NCI-H1105 (cell line): ENCODE measurements around the gene TENM4.

Experiments used
- DNase-seq: peaks from one replicate; lab custom pipeline; 2025; lab: John Stamatoyannopoulos, UW

TENM4 gene

DNA sequence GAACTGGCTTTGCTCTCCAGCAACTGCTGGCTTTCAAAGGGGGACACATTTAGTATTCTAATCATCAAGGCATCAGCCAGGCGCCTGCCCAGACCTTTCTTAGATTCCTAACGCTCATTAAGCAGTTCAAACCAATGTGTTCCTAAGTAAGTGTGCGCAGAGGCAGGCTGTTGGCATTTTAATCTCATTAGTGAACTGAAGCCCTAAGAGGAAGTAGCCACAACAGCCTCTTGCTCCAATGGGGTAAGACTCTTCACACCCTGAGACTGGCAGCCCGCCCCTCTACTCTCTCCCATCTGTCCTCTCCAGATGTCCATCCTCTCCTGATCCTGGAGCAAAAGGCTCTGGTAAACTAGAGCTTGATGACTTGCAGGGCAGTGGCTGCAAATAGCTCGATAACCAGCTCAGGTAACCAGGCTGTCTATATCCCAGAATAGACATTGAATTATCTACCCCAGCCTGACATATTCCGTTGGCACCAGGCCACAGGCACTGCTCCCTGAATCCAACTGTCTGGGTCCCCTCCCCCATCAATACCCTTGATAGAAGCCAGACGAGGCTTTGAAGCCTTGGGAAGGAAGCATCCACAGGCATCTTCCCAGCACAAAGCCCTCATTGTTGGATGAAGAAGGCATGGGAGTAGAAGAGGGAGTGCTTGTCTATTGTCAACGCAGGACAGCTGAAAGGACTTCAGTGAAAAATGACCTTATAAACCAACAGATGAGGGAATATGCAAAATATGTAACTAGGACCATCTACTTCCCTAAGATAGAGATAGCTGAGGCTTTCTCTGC is 321.1 kb downstream of the TENM4 start:
- DNase-seq, result peak; percentile 44

DNA sequence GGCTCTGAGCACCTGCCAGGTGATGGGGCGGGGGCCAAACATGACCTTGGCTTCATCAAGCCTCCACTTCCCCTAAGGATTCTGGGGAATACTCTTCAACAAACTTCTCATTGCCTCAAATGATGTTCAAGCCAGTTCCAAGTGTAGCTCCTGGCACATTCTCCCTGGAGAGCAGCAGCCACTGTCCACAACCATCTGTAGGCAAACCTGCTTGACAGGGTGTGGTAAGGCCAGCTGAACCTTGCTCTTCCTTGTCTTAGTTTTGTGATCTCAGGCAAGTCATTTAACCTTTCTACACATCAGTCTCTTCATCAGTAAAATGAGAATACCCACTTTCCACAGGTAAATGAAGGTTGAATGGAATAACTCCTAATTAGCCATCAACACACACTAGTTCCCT is 323.3 kb downstream of the TENM4 start:
- DNase-seq, result no peak

DNA sequence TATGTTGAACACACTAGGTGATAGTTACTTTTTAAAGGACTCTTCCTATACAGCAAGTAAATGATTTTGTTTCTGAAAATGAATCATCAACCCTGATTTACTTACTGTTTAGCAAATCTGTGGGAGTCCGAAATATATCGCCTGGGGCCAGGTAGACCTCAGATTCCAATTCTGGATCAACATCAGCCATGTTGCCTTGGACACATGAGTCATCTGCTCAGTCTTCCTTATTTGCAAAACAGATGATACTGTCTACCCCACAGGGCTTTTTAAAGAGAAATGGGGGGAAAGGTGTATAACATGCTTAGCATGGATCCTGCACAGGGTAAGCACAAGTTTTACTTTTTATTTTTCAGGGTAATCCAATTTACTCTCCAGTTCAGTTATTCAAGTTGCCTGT is 324.2 kb downstream of the TENM4 start:
- no peak for DNase-seq

DNA sequence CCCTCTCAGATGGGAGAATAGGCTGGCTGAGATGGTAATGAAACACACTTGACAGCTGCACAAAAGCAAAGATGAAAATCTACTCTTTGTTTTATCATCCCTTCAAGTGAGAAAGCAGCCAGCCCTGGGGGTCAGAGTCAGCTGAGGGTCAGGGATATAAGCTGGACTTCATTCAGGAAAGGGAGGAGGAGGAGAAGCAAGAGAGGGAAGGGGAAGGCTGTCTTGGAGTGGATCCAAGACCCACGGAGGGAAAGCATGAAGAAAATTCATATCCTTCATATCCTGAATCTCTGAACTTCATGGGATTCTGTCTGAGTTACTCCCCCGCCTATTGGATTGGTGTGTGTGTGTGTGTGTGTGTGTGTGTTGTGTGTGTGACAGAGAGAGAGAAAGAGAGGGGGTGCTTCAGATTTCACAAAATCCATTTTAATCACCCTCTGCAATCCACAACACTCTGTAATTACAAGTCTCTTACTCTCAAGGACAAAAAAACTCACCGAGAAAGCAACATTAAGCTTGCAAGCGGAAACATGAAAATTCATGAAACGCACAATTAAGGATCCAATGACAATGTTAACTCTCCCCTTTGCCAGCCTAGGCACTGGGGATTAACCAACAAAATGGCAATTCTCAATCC is 327.7 kb downstream of the TENM4 start:
- no peak for DNase-seq

DNA sequence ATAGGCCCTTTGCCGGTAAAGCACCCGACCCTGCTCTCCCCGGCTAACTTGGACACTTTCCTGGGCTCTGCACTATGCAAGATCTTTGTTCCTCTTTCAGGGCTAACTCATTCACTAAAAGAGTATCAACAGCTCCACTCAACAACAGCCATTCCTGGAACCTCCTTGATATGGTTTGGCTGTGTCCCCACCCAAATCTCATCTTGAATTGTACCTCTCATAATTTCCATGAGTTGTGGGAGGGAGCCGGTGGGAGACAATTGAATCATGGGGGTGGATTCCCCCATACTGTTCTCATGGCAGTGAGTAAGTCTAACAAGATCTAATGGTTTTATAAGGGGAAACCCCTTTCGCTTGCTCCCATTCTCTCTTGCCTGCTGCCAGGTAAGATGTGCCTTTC is 330.0 kb downstream of the TENM4 start:
- no peak for DNase-seq

DNA sequence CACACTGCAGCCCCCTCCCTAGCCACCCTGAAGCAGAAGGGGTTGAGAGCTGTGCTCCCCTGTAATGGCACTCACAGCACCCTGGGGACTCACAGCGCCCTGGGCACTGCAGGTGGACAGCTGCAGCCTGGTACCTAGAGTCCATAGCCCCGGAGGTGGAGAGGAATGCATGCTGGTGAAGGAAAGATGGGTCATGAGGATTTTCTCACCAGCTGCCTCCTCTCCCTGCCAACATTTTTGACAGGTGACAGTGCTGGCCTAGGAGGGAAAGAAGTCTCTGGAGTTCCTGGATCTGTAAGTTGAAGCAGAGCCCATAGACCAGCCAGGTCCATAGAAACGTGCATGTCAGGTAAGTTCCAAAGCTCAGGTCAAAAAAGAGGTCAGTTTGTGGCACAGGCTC is 330.5 kb downstream of the TENM4 start:
- DNase-seq, result no peak

DNA sequence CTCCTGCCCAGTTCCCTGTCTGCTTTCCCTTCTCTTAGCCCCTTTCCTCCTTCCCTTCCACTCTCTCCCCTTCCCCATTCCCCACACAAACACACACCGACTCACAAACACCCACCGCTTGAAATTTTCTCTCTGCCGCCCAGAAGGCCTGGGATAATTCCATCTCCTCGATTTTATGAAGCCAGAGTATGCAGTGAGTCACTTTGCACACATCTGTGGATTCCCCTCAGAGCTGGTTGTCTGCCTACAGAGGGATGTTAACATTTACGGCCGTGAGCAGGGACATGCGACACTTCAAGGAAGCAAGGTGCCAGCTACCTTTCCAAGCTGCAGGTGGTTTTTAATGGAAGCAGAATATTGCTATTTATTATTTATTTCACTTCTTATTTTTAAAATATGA is 332.0 kb downstream of the TENM4 start:
- DNase-seq, result no peak

DNA sequence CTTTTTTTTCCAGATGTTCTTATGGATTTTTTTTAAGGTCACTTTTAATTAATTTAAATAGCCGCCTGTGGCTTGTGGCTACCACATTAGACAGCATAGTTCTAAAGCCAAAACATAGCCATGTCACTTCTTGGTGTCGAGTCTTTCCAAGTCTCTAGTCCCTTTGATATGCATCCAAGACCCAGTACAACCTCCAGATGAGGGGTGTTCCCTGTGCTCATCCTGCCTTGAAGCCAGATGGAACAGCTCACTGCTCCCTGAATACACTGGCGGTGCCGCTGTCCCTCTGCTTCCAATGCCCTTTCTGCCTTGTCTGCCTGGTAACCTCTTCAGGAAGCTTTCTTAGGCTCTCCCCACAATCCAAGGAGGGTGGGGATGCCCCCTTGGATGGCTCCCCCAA is 338.0 kb downstream of the TENM4 start:
- no peak for DNase-seq

DNA sequence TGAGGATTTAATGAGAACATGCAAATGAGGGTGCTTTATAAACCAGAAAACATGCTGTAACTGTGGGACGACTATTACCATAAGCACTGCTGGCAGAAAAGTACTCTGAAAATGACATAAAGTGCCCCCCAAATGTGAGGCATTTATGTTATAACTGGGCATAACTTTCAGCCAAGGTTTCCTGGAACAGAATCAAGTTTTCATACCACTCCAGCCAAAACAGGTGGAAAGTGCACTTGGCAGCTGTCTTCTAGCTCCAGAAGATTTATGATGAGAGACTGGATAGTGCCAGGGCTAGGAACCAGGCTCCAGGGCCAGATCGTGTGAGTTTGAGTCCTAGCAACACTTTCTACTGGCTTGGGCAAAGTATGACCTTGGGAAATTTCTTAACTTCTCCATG is 339.2 kb downstream of the TENM4 start:
- peak; percentile 82 for DNase-seq

DNA sequence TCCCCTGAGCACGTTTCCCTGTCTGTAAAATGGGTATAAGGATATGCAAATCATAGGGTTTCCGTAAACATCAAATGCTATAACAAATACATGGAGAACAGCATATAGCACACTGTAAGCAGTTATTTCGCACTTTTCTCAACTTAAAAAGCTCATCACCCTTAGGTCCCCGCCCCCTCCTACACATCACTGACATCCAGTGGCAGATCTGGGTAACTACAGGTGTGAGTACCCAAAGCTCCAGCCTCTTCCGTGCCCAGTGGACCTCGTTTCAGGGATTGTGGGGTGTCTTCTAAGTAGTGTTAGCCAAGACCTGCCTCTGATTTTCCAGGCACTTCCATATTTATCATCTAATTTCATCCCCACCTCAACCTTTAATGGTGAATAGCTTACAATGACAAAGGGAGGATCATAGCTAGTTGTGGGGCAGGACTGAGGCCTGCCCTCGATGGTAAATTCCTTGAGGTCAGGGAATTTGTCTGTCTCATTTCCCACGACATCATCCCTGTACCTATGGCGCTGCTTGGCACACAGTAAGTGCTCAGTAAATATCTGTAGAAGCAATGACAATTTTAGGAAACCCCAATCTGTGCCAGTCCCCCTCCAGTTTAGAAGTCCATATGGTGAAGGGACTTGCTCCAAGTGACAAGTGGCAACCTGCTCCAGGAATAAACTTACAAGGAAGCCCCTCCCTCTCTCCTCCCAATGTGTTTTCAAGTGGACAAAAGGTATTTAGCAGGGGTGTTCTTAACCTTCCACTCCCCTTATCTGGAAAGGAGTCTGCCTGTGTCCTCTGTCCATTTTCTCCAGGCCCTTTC is 340.5 kb downstream of the TENM4 start:
- DNase-seq, result peak; percentile 14

DNA sequence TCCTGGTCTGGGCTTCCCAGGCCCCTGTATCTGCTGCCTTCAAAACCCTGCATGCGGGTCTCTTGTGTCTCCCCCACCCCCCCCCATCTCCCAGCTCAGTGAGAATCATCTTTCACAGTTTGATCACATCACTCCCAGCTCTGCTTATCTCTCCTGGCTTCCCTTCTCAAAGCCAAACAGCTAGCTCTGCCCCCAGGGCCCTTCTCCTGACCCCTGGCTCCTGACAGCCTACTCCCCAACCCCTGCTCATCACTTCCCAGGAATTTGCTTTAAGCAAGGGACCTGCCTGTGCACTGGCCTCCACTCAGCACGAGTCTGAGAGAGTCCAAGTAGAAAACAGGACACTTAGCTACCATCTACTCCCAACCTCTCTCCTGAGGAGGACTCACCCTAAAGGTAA is 342.7 kb downstream of the TENM4 start:
- DNase-seq, result no peak

DNA sequence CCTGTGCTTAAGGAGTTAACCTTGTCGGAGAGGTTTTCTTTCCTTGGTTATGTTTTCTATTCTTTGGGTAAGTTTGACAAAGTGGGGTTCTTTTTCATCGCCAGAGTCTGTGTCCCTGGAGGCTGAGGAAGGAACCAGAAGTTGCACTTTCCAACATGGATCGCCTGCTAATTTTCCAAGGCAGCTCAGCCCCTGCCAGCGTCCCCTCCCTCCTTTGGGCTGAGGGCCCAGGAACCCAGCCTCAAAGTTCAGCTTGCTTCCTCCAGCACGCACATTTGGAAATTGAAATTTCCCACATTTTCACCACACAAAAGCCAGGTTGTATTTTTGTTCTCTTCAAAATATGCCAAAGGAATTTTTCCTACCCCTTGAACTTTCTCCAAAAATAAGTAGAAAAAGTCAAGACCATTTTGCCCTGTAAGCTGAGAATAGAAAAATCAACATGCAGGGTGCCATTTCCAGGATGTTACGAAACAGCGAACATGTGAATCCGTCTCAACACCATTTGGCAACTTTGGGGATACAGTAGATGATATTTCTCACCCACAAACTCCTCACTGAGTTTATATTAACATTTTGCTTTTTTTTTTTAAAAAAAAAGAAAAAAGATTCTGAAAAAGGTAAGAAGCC is 343.5 kb downstream of the TENM4 start:
- no peak for DNase-seq

DNA sequence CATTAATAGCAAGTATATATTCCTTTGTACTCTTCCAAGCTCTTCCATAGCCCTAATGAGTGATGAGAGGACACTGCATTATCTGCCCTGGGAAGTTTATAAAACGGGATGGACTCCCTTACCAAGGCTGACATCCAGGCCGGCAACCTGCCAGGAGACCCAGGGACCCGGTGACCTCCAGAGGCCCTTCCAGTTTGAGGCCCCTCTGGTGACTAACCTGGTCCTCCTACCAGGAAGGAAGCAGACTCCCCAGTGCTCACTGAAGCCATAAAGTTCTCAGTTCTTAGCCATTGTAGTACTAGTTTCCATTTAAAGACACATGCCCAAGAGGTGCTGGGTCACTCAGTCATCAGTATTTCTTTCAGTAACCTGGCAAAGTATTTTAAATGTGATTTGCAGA is 345.4 kb downstream of the TENM4 start:
- DNase-seq, result no peak

DNA sequence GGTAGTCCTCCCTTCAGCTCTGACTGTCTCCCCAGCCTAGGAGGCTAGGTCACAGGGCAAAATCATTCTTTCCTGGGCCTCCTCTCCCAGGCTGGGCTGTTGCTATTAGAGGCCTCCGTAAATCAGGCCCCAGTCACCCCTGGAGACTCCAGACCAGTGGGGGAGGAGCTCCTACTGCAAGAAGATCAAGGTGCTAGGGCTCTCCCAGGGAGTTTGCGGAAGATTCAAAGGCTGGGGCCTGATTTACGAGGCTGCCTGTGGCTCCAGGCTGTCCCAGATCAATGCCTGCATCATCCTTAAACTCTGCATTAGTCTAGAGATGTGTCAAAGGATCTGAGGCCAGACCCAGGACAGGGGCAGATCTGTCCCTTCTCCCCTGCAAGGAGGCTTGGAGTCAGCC is 346.2 kb downstream of the TENM4 start:
- no peak for DNase-seq

DNA sequence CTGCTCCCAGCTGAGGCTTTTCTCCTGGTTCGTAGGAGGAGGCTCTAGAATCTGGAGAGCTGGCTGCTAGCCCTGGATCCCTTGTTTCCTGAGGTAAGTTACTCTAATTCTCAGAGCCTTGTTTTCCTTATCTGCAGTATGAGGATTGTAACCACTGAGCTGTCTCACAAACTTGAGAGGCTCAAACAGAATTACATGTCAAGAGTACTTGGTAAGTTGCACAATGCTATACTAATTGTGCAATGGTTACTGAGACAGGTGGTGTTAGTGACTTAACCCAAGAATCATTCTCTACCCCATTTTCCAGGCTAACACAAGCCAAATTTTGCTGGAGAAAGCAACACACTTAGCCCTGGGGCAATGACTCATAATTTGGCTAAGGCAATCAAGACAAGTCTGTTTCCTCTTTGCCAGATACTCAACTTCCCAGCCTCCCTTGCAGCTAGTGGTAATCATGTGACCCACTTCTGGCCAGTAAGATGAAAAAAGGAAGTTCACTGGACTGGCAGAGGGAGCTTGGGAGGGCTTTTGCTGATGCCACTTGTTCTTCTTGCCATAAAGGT is 348.0 kb downstream of the TENM4 start:
- DNase-seq, result no peak

DNA sequence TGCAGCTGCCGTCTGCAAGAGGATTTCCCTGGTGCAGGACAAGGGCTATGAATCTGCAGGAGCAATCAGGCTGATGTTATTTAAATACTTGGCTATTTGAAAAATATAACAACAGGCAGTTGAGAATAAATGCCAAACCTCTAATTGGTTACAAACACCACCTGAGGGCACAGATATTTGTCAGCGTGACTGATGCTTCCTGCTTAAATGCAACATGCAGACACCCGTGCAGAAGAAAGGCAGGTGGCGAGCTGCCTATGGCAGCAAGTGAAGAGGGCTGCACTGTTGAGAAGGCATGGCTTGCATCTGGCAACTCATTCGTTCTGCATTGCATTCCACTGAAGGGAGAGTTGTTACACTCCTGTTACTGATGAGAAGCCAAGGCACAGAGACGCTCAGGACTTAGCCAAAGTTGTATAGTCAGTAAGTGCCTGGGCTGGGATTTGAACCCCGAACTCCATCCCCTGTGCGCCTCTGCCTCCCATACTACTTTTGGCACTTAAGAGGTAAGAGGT is 350.6 kb downstream of the TENM4 start:
- DNase-seq, result no peak

DNA sequence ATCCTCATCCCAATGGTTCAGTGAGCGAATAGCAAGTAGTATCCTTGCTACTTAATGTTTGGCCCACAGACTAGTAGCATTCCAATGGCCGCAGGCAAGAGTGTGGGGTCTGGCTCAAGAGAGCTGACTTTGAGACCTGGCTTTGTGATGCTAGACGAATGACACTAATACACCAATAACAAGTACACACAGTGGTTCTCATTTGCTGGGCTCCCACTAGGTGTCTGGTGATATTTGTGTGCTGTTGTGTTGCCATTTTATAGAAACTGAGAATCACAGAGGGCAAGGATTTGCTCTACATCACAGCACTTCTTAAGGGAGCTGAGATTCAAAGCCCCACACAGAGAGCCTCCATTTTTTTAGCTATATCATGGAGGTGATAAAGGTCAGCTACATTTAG is 351.2 kb downstream of the TENM4 start:
- no peak for DNase-seq

DNA sequence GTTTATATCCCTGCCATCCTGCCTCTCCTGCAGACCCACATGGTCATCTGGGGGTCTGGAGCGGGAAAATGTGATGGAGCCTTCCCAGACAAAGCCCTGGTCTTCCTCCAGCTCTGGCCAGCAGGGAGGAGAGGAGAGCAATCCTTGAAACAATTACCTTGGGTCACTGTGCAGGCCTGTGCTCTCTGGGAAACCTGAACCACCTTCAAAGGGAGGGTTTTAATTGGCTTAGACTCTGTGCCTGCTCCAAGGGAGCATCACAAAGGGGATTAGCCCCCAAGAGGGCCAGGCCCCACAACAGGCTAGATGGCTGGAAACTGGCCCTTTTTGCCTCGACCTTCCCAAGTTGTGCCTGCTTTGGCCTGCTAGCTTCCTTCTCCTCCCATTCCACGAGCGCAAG is 351.9 kb downstream of the TENM4 start:
- DNase-seq, result no peak

DNA sequence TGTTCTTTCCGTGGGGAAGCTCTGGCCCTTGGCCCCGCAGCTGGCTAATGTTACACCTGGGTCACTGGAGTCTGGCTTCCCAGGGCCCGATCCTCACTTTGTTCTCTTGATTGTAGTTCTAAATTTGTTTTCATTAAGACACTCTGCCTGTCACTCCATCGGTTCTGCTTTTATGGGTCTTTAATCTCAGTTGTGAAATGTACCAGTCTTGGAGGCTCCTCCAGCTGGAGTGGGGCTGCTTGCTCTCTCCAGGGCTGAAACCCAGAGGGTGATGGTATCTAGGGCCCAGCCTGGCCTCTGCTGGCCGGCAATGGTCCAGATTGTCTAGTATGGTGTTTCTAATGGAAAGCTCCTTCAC is 352.9 kb downstream of the TENM4 start:
- DNase-seq, result no peak

DNA sequence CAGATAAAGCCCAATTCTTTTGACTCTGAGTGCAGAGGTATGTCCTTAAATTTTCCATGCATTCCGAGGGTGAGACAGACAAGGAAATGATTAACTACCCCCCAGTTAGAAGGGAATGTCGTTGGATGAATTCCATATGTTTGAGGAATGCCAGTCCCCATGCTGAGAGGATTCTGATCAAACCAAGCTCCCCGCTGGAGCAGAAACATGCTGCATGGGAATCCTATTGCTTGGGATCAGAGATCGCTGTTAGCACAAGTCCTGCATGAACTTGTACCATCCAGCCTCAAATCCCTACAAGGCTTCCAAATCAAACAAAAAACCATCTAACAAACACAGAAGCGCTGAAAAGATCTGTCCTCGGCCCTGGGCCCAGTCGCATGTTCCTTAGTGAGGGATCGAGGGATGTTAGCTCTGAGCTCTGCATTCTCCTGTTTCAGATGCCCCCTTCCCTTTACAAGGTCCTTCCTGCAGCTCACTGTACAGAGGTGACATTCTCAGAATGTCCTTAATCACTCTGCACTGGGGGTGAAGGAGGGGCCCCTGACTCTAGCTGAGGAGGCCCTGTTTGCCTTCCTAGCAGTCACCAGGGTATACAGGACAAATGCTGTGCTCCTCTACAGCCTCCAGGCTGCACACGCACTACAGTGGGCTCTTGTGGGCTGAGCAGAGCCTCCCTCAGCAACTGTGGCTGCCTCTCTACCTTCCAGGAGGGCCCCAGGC is 353.4 kb downstream of the TENM4 start:
- DNase-seq, result no peak

DNA sequence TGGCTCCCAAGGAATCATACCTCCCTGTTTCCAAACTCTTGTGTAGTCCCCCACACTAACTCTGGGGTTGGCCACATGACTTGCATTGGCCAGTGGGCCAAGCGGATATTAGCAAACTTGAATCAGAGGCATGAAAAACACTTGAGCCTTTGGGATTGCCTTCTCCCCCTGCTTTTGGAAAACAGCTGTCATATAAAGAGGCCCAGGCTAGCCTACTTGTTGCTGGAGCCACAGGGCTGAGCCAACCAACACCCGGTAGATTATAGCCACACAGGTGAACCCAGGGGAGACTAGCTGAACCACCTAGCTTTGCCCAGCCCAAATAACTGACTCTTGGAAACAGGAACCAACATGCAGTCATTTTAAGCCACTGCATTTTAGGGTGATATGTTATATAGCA is 354.8 kb downstream of the TENM4 start:
- DNase-seq, result no peak
